Astrocyte (in vitro differentiated cells and primary cell): ENCODE measurements around the gene MYO9A.
"Not testable (repeated sequence)": the region's sequence is repeated elsewhere in the genome, so short reads cannot be mapped to it uniquely, and the experiment has no call there.

Experiments used
- CTCF ChIP-seq: IDR thresholded peaks from 2 replicates; pipeline ENCODE4 v1.5.1; 2011; ENCODE audit warnings: low read depth, mild to moderate bottlenecking, inconsistent platforms, low read length, moderate library complexity; ENCODE audit not compliant: insufficient read depth
- EZH2 ChIP-seq: IDR thresholded peaks from 2 replicates; pipeline ENCODE4 v1.6.1; 2012; ENCODE audit warnings: mild to moderate bottlenecking, low read length, inconsistent platforms; ENCODE audit not compliant: insufficient read depth

- TF ChIP-seq CTCF, EZH2: not testable (repeated sequence)
These were observed 103.4 kb downstream of the MYO9A start for GRCh38 chr15:72014555-72014954.
